ENCODE measurements around the gene BEND2. TPM values are rescaled to one million over a fixed set of nuclear protein-coding genes. Genes with fewer than 3 reads are reported as not detected.
"Not testable (repeated sequence)": the region's sequence is repeated elsewhere in the genome, so short reads cannot be mapped to it uniquely, and the experiment has no call there.

Gene BEND2
- not detected in 2 replicates for total RNA-seq (2014; rRNA removed; shearing (Covaris generic); ENCODE audit: low replicate concordance)

- in situ Hi-C loops (cut with HindIII; ENCODE audit: low pct_unique_long_range_greater_than_20kb, low sequenced_read_pairs) = no loop called here
- no peak for DNase-seq (ENCODE audit: low read depth)
These were observed at the start of gene BEND2 for GRCh38 chrX:18220786-18221185. Gene BEND2, minus strand, starts transcription at chrX:18220886. Its CDS starts 136 bp downstream, at chrX:18220750.

GRCh38 chrX:18255059-18255458 is 34.4 kb upstream of the BEND2 start:
- DNase-seq (ENCODE audit: low read depth) = no peak
- in situ Hi-C loops (cut with HindIII; ENCODE audit: low pct_unique_long_range_greater_than_20kb, low sequenced_read_pairs) = no loop called here

- in situ Hi-C loops (cut with HindIII; ENCODE audit: low pct_unique_long_range_greater_than_20kb, low sequenced_read_pairs) = no loop called here
- no peak for DNase-seq (ENCODE audit: low read depth)
These were observed 32.1 kb upstream of the BEND2 start for GRCh38 chrX:18252644-18253359.

GRCh38 chrX:18229646-18230045 is 9.0 kb upstream of the BEND2 start:
- in situ Hi-C loops (cut with HindIII; ENCODE audit: low pct_unique_long_range_greater_than_20kb, low sequenced_read_pairs); DNase-seq (ENCODE audit: low read depth): not testable (repeated sequence)

GRCh38 chrX:18228069-18228468 is 7.4 kb upstream of the BEND2 start:
- in situ Hi-C loops (cut with HindIII; ENCODE audit: low pct_unique_long_range_greater_than_20kb, low sequenced_read_pairs) = no loop called here
- DNase-seq (ENCODE audit: low read depth) = no peak

- in situ Hi-C loops (cut with HindIII; ENCODE audit: low pct_unique_long_range_greater_than_20kb, low sequenced_read_pairs) = no loop called here
- no peak for DNase-seq (ENCODE audit: low read depth)
These were observed 6.8 kb upstream of the BEND2 start for GRCh38 chrX:18227458-18227857.

GRCh38 chrX:18210470-18210869 is 10.2 kb downstream of the BEND2 start:
- in situ Hi-C loops (cut with HindIII; ENCODE audit: low pct_unique_long_range_greater_than_20kb, low sequenced_read_pairs) = no loop called here

GRCh38 chrX:18206657-18207056 is 14.0 kb downstream of the BEND2 start:
- in situ Hi-C loops (cut with HindIII; ENCODE audit: low pct_unique_long_range_greater_than_20kb, low sequenced_read_pairs) = no loop called here
- DNase-seq (ENCODE audit: low read depth) = no peak

More at GRCh38 chrX:18210470-18210869, 10.2 kb downstream of the BEND2 start:
- peak; percentile 0 for DNase-seq (ENCODE audit: low read depth)

- no peak for DNase-seq (ENCODE audit: low read depth)
- in situ Hi-C loops (cut with HindIII; ENCODE audit: low pct_unique_long_range_greater_than_20kb, low sequenced_read_pairs) = no loop called here
These were observed 17.1 kb downstream of the BEND2 start for GRCh38 chrX:18203631-18204030.

- in situ Hi-C loops (cut with HindIII; ENCODE audit: low pct_unique_long_range_greater_than_20kb, low sequenced_read_pairs) = no loop called here
- DNase-seq (ENCODE audit: low read depth) = no peak
These were observed 26.0 kb downstream of the BEND2 start for GRCh38 chrX:18194688-18195087.

- DNase-seq (ENCODE audit: low read depth) = no peak
- in situ Hi-C loops (cut with HindIII; ENCODE audit: low pct_unique_long_range_greater_than_20kb, low sequenced_read_pairs) = no loop called here
These were observed 41.2 kb downstream of the BEND2 start for GRCh38 chrX:18179446-18179845.

- in situ Hi-C loops (cut with HindIII; ENCODE audit: low pct_unique_long_range_greater_than_20kb, low sequenced_read_pairs) = no loop called here
- DNase-seq (ENCODE audit: low read depth) = no peak
These were observed 45.7 kb downstream of the BEND2 start for GRCh38 chrX:18174971-18175370.

GRCh38 chrX:18174209-18174608 is 46.5 kb downstream of the BEND2 start:
- DNase-seq (ENCODE audit: low read depth) = no peak
- in situ Hi-C loops (cut with HindIII; ENCODE audit: low pct_unique_long_range_greater_than_20kb, low sequenced_read_pairs) = no loop called here

GRCh38 chrX:18173494-18174180 is 47.0 kb downstream of the BEND2 start:
- no peak for DNase-seq (ENCODE audit: low read depth)

GRCh38 chrX:18172970-18173369 is 47.7 kb downstream of the BEND2 start:
- in situ Hi-C loops (cut with HindIII; ENCODE audit: low pct_unique_long_range_greater_than_20kb, low sequenced_read_pairs) = no loop called here

More at GRCh38 chrX:18173494-18174180, 47.0 kb downstream of the BEND2 start:
- in situ Hi-C loops (cut with HindIII; ENCODE audit: low pct_unique_long_range_greater_than_20kb, low sequenced_read_pairs) = no loop called here

GRCh38 chrX:18170910-18171309 is 49.8 kb downstream of the BEND2 start:
- DNase-seq (ENCODE audit: low read depth) = no peak
- in situ Hi-C loops (cut with HindIII; ENCODE audit: low pct_unique_long_range_greater_than_20kb, low sequenced_read_pairs) = no loop called here

More at GRCh38 chrX:18172970-18173369, 47.7 kb downstream of the BEND2 start:
- no peak for DNase-seq (ENCODE audit: low read depth)

GRCh38 chrX:18166068-18166467 is 54.6 kb downstream of the BEND2 start:
- DNase-seq (ENCODE audit: low read depth) = no peak
- in situ Hi-C loops (cut with HindIII; ENCODE audit: low pct_unique_long_range_greater_than_20kb, low sequenced_read_pairs) = no loop called here

- DNase-seq (ENCODE audit: low read depth) = no peak
- in situ Hi-C loops (cut with HindIII; ENCODE audit: low pct_unique_long_range_greater_than_20kb, low sequenced_read_pairs) = no loop called here
These were observed 60.3 kb downstream of the BEND2 start for GRCh38 chrX:18160369-18160768.

- in situ Hi-C loops (cut with HindIII; ENCODE audit: low pct_unique_long_range_greater_than_20kb, low sequenced_read_pairs) = no loop called here
- DNase-seq (ENCODE audit: low read depth) = no peak
These were observed 61.7 kb downstream of the BEND2 start for GRCh38 chrX:18158963-18159362.

GRCh38 chrX:18151649-18152048 is 69.0 kb downstream of the BEND2 start:
- DNase-seq (ENCODE audit: low read depth) = no peak
- in situ Hi-C loops (cut with HindIII; ENCODE audit: low pct_unique_long_range_greater_than_20kb, low sequenced_read_pairs) = no loop called here
